HL-60/S4 treated with retinoic acid at 250 ng/mL for 4 days and 3 days (cell line): ENCODE results near the gene FERMT3.

Source experiments
- in situ Hi-C: fragments of 300-500 bp; cut with MboI; formaldehyde crosslinking; loops from 2 replicates; pipeline ENCODE4 v1.7.0; 2022; ENCODE audit warnings: low sequenced_read_pairs

FERMT3 gene

GRCh38 chr11:64219354-64219684, 12.8 kb downstream of the FERMT3 start:
- in situ Hi-C loops, result no loop called here

GRCh38 chr11:64219755-64220154, 13.2 kb downstream of the FERMT3 start:
- in situ Hi-C loops, result no loop called here

GRCh38 chr11:64220271-64220670, 13.8 kb downstream of the FERMT3 start:
- in situ Hi-C loops, result no loop called here

GRCh38 chr11:64220798-64221197, 14.3 kb downstream of the FERMT3 start:
- in situ Hi-C loops, result no loop called here

GRCh38 chr11:64222651-64223000, 16.1 kb downstream of the FERMT3 start:
- in situ Hi-C loops, result no loop called here

GRCh38 chr11:64223001-64223651, 16.6 kb downstream of the FERMT3 start:
- in situ Hi-C loops, result no loop called here

GRCh38 chr11:64224151-64224890, 17.8 kb downstream of the FERMT3 start:
- in situ Hi-C loops, result no loop called here

- in situ Hi-C loops, result no loop called here
These were observed 18.5 kb downstream of the FERMT3 start for GRCh38 chr11:64224891-64225607.

GRCh38 chr11:64225608-64226506, 19.3 kb downstream of the FERMT3 start, which contains the start of the genes NUDT22 and TRPT1:
TSS of gene NUDT22 (plus strand) at chr11:64226274. CDS start at chr11:64226653, 379 bp downstream.
TSS of gene TRPT1 (minus strand) at chr11:64226186. CDS start at chr11:64225860, 326 bp downstream.
- in situ Hi-C loops, result no loop called here

- in situ Hi-C loops, result no loop called here
These were observed 20.1 kb downstream of the FERMT3 start for GRCh38 chr11:64226507-64227051.

GRCh38 chr11:64227405-64227956, 21.0 kb downstream of the FERMT3 start:
- in situ Hi-C loops, result no loop called here

- in situ Hi-C loops, result no loop called here
These were observed 22.7 kb downstream of the FERMT3 start for GRCh38 chr11:64229090-64229743.

GRCh38 chr11:64229744-64230170, 23.2 kb downstream of the FERMT3 start:
- in situ Hi-C loops, result no loop called here

GRCh38 chr11:64230171-64230984, 23.9 kb downstream of the FERMT3 start, which contains the start of gene DNAJC4:
TSS of gene DNAJC4 (plus strand) at chr11:64230548. CDS start at chr11:64230855, 307 bp downstream.
- in situ Hi-C loops, result no loop called here

- in situ Hi-C loops, result no loop called here
These were observed 24.5 kb downstream of the FERMT3 start for GRCh38 chr11:64230985-64231365.

GRCh38 chr11:64231546-64231945, 25.0 kb downstream of the FERMT3 start:
- in situ Hi-C loops, result no loop called here

- in situ Hi-C loops, result no loop called here
These were observed 25.9 kb downstream of the FERMT3 start for GRCh38 chr11:64232182-64232966.

GRCh38 chr11:64232967-64233315, 26.4 kb downstream of the FERMT3 start:
- in situ Hi-C loops, result no loop called here
